Glomerular visceral epithelial cell (primary cell): Measurements from ENCODE around the gene CD79B.
"Not testable (repeated sequence)": the region's sequence is repeated elsewhere in the genome, so short reads cannot be mapped to it uniquely, and the experiment has no call there.

ENCODE experiments used
- DNase-seq: peaks from one replicate; pipeline ENCODE4 v3.0.0-alpha.2; 2016; ENCODE audit errors: extremely low spot score

Gene CD79B

DNA sequence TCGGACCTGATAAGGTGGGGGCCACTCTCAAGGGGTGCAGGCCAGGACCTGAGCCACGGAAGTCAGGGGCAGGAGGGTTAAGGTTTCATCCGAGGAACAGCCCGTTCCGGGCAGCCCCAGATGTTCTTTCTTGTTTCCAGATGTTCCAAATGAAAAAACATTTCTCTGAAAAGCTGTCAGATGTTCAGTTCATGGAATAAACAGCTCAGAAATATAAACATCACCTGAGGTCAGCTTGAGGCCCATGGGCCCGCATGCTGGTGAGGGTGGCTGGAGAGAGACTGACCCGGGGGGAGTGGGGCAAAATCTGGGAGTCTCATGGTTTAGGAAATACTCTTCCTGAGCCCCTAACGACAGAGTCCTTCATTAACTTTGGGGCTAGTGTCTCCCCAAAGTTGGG, 1.5 kb upstream of the CD79B start:
- DNase-seq = no peak

- no peak for DNase-seq
Measured at GRCh38 chr17:63932721-63933120, 590 bp upstream of the CD79B start.

DNA sequence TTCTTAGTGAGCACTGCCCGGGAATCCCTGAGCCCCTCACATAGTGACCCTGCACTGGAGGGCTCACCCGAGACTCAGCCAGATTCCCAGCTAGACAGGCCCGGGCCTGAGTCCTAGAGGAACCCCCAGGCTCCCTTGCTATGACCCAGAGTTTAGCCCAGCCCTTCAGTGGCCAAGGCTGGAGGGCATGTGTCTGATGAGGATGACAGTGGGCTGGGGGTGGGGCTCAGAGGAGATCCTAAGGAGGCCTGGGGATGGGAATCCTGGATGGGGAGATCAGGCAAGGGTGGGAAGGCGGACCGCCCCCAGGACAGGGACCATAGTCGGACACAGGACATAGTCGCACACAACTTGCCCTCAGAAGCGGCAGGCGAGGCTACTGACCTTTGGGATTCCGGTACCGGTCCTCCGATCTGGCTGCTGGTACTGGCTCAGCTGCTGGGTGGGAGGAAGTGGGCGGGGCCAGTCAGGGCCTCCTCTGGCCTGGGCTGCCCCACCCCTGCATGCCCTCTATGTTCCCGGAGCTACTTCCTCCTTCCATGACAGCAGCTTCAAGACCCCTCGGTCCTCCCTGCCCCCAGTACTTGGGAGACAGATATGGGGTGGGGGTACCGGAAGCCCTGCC, 1.1 kb downstream of the CD79B start:
- no peak for DNase-seq

GRCh38 chr17:63929860-63930766, 2.0 kb downstream of the CD79B start:
- no peak for DNase-seq

DNA sequence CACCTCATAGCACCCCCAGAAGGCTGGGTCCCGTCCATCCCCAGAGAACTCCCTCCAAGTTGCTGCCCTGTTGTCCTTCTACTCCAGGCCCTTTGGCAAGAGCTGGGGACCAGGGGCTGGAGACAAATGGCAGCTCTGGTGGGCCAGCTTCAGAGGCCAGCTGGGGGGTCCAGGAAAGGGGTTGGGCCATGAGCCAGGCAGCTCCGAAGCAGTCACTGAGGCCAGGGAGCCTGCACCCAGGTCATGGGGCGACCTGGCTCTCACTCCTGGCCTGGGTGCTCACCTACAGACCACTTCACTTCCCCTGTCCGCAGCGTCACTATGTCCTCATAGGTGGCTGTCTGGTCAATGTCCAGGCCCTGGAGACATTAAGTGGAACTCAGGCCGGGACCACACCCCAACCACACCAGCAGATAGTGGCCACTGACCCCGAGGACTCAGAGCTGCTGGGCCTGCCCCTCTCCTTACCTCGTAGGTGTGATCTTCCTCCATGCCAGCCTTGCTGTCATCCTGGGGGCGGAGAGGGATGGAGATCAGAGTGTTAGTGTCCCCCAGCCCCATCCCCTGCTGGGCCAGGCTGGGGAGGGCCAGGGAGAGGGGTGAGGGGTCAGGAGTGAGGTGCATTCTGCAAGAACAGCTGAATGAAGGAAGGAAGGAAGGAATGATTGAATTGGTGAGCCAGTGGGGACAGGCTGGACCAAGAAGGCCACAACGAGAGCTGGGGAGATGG, 3.0 kb downstream of the CD79B start:
- DNase-seq = no peak

GRCh38 chr17:63928172-63928666, 3.9 kb downstream of the CD79B start:
- DNase-seq = no peak

GRCh38 chr17:63927464-63928171, 4.5 kb downstream of the CD79B start:
- DNase-seq = no peak

DNA sequence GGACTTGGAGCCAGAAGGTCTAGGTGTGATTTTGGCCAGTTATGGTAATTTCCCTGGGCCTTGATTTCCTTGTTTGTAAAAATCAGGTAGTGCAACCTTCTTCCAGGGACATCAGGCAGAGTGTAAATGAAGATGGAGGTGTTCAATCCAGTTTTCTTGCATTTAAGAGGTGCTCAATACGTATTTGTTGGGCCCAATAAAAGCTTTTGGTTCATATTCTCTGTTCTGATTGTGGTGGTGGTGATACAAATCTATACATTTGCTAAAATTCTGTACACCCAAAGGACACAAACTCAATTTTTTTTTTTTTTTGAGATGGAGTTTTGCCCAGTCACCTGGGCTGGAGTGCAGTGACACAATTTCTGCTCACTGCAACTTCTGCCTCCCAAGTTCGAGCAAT, 6.0 kb downstream of the CD79B start:
- DNase-seq = no peak

- DNase-seq = no peak
Measured at GRCh38 chr17:63925615-63926014, 6.5 kb downstream of the CD79B start.

GRCh38 chr17:63922402-63922801, 9.7 kb downstream of the CD79B start:
- DNase-seq = not testable (repeated sequence)

DNA sequence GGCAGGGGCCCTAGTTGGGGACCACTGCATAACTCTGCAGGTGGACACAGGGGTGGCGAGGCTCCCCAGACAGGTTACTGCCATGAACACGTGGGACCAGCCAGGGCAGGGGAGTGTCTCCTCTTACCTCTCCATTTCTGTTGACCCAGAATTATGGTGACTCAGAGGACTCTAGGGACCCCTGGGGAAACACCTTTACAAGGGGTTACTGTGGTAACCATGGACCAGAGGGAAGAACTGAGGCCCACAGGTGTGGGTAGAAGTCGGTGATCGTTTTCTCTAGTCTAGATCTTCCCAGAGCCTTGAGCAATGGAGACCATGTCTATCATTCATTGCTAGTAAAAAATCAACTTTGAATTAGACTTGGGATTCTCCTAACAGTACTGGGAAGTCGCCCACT, 11.4 kb downstream of the CD79B start:
- DNase-seq = not testable (repeated sequence)

DNA sequence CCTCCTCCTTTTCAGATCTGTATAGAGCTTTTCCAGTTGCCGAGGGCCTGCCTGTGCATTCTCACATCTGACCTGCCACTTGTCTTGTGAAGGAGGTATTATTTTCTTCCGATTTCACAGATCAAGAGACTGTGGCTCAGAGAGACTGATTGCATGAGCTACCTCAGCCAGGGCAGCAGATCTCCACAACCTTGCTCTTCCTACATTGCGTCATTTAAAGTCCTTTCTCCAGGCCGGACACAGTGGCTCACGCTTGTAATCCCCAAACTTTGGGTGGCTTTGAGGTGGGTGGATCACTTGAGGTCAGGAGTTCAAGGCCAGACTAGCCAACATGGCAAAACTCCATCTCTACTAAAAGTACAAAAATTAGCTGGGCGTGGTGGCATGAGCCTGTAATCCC, 12.1 kb downstream of the CD79B start:
- not testable (repeated sequence) for DNase-seq

- DNase-seq = peak; percentile 56
Measured at GRCh38 chr17:63919311-63919723, 12.8 kb downstream of the CD79B start.

DNA sequence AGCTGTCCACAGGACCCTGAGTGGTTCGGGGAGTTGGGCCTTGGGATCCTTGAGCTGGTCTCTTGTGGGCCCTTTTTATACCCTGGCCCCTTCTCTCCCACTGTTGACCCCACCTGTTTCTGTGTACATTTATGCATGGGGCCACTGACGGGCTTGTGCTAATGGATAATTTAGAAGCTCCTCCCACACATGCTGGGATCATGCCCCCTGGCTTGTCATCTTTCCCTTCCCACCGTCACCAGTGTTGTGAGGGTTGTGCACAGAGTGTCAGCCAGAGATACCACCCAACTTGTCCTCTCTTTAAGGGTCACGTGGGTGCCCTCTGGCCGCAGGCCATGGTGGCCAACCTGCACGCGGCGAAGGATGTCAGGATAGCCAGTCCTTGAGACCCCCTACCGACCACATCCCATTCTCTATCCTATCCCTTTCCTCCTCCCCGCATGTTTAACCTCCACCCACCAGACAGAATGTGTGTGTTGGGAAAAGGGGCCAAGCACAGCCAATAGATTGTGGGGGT, 13.3 kb downstream of the CD79B start, which contains the start of gene GH1:
Gene GH1, minus strand, starts transcription at position 51 of the 517 bp plus-strand sequence. CDS start 63 bp downstream, outside the sequence.
- not testable (repeated sequence) for DNase-seq

DNA sequence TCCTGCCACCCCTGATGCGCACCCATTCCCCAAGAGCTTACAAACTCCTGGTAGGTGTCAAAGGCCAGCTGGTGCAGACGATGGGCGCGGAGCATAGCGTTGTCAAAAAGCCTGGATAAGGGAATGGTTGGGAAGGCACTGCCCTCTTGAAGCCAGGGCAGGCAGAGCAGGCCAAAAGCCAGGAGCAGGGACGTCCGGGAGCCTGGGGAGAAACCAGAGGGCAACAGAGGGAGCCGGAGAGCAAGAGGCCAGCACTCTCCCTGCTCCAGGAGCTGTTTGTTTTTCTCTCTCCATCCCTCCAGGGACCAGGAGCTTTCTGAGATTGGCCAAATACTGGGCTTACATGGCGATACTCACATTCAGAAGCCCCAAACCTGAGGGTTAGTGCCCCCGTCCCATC, 13.8 kb downstream of the CD79B start:
- DNase-seq = no peak

GRCh38 chr17:63917646-63918045, 14.5 kb downstream of the CD79B start:
- no peak for DNase-seq

GRCh38 chr17:63917206-63917605, 14.9 kb downstream of the CD79B start:
- not testable (repeated sequence) for DNase-seq

- DNase-seq = no peak
Measured at GRCh38 chr17:63916566-63917185, 15.5 kb downstream of the CD79B start.

DNA sequence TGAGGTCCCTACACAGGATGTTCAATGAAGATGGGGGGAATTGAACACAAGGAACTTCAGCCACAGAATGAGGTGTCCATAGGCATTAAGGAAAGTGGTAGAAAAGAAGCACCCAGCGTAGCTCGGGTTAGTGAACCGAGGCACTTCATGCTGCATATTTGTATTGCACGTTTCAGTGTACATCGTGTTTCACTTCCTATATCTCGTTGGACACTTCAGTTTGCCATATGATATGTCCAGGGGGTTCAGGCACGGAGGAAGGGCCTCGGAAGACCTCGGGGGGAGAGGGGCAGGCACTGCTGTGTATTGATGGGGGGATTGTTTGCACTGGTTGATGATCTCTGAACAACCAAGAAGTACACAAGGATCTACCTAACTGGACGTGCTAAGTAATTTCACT, 16.4 kb downstream of the CD79B start:
- not testable (repeated sequence) for DNase-seq

DNA sequence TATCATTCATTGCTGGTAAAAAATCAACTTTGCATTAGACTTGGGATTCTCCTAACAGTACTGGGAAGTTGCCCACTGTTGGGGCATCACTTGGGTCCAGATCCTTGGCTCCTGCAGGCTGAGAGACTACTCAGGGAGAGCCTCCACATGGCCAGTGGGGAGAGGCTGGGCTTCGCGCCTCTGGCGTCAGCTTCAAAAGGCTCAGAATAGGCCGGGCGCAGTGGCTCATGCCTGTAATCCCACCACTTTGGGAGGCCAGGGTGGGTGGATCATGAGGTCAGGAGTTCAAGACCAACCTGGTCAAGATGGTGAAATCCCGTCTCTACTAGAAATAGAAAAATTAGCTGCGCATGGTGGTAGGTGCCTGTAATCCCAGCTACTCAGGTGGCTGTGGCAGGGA, 17.7 kb downstream of the CD79B start:
- no peak for DNase-seq

DNA sequence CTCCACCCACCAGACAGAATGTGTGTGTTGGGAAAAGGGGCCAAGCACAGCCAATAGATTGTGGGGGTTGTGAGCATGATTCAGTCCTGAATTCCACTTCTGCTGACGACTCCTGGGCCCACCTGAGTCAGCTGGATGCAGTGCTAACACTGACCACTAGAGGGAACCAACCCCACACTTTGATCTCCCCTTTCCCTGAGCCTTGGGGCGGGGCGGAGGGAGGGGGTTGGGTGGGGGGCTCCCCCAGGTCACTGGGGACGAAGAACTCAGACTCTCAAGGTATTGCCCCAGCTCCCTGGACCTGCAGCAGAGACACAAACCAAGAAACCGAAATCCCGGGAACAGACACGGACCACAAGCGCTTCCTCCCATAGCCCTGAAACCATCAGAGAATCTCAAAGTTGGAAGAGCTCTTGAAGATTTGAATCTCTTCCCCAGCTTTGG, 20.5 kb downstream of the CD79B start:
- DNase-seq = peak; percentile 37
